AG09309 (cell line): Measurements from ENCODE around the gene TET1.
"Not testable (repeated sequence)": the region's sequence is repeated elsewhere in the genome, so short reads cannot be mapped to it uniquely, and the experiment has no call there.

ENCODE experiments used
- DNase-seq: peaks from one replicate; pipeline ENCODE4 v3.0.0-alpha.2; 2010; ENCODE audit warnings: low read depth
- H3K4me3 ChIP-seq: 2 replicates; pipeline ENCODE4 v1.5.1; 2011; ENCODE audit warnings: mild to moderate bottlenecking, low read depth, low read length, moderate library complexity; ENCODE audit not compliant: control insufficient read depth
- TF ChIP-seq, protein P1 (sequence below): IDR thresholded peaks from 2 replicates; pipeline ENCODE4 v1.5.1; 2011; ENCODE audit warnings: mild to moderate bottlenecking, low read depth, low read length, inconsistent platforms; ENCODE audit not compliant: insufficient read depth, control insufficient read depth; ENCODE audit errors: missing control alignments

TET1 gene

GRCh38 chr10:68727146-68727545 is 167.0 kb downstream of the TET1 start:
- TF ChIP-seq, protein P1, sequence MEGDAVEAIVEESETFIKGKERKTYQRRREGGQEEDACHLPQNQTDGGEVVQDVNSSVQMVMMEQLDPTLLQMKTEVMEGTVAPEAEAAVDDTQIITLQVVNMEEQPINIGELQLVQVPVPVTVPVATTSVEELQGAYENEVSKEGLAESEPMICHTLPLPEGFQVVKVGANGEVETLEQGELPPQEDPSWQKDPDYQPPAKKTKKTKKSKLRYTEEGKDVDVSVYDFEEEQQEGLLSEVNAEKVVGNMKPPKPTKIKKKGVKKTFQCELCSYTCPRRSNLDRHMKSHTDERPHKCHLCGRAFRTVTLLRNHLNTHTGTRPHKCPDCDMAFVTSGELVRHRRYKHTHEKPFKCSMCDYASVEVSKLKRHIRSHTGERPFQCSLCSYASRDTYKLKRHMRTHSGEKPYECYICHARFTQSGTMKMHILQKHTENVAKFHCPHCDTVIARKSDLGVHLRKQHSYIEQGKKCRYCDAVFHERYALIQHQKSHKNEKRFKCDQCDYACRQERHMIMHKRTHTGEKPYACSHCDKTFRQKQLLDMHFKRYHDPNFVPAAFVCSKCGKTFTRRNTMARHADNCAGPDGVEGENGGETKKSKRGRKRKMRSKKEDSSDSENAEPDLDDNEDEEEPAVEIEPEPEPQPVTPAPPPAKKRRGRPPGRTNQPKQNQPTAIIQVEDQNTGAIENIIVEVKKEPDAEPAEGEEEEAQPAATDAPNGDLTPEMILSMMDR: no peak
- DNase-seq: no peak

DNA sequence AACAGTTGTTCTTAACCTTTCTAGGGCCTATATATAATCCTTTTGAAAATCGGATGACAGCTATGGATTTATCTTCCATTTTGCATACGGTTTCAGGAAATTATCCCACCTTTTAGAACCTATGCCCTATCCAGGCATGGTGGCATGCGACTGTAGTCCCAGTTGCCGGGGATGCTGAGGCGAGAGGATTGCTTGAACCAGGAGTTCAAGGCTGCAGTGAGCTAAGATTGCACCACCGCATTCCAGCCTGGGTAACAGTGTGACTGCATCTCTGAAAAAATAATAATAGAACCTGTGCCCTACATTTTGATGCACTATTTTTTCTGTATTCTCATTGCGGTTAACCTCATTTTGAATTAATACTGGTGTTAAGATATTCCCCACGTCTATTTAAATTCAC is 172.5 kb downstream of the TET1 start:
- H3K4me3 ChIP-seq: no peak overlapping the region
- TF ChIP-seq, protein P1: no peak
- DNase-seq: no peak

More at GRCh38 chr10:68727146-68727545, 167.0 kb downstream of the TET1 start:
- no peak overlapping the region for H3K4me3 ChIP-seq

- TF ChIP-seq, protein P1: no peak
These were observed 174.2 kb downstream of the TET1 start for GRCh38 chr10:68734349-68734748.

GRCh38 chr10:68735119-68735518 is 175.0 kb downstream of the TET1 start:
- TF ChIP-seq, protein P1: no peak

More at GRCh38 chr10:68734349-68734748, 174.2 kb downstream of the TET1 start:
- H3K4me3 ChIP-seq: no peak overlapping the region
- no peak for DNase-seq

DNA sequence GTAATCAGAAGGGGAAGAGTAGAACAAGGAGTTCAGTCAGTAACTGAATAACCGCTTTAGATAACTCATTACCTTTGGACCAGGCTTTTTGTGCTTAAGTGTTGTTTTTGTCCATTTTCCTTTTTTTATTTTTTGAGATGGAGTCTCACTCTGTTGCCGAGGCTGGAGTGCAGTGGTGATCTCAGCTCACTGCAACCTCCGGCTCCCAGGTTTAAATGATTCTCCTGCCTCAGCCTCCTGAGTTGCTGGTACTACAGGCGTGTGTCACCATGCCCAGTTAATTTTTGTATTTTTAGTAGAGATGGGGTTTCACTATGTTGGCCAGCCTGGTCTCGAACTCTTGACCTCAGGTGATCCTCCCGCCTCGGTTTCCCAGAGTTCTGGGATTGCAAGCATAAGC is 175.6 kb downstream of the TET1 start:
- DNase-seq, H3K4me3 ChIP-seq: not testable (repeated sequence)

More at GRCh38 chr10:68735119-68735518, 175.0 kb downstream of the TET1 start:
- DNase-seq: no peak
- no peak overlapping the region for H3K4me3 ChIP-seq

DNA sequence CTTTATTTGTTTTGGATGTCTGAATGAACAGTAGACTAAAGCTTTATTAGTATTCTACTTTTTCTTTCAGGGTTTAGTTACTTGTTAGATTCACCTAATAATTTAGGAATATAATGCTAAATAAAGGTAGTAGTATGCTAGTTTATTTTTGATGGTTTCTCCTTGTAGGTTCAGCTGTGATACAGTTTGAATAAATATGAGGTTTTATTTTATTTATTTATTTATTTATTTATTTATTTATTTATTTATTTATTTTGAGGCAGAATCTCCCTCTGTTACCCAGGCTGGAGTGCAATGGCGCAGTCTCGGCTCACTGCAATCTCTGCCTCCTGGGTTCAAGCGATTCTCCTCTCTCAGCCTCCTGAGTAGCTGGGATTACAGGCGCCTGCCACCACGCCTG is 180.5 kb downstream of the TET1 start:
- DNase-seq, H3K4me3 ChIP-seq: not testable (repeated sequence)

DNA sequence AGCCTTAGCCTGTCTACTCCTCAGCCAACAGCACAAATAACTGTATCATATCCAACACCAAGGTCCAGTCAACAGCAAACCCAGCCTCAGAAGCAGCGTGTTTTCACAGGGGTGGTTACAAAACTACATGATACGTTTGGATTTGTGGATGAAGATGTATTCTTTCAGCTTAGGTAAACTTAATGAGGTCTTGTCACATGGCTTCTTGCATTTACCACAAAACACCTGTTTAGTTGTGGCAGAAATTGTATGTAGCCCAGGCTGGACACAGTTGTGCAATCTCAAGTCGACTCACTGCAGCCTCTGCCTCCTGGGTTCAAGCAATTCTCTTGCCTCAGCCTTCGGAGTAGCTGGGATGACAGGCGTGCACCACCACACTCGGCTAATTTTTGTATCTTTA is 182.3 kb downstream of the TET1 start:
- DNase-seq: no peak
- TF ChIP-seq, protein P1: no peak
- H3K4me3 ChIP-seq: no peak overlapping the region
